ENCODE measurements around the gene MORN1.

MORN1 gene

DNA sequence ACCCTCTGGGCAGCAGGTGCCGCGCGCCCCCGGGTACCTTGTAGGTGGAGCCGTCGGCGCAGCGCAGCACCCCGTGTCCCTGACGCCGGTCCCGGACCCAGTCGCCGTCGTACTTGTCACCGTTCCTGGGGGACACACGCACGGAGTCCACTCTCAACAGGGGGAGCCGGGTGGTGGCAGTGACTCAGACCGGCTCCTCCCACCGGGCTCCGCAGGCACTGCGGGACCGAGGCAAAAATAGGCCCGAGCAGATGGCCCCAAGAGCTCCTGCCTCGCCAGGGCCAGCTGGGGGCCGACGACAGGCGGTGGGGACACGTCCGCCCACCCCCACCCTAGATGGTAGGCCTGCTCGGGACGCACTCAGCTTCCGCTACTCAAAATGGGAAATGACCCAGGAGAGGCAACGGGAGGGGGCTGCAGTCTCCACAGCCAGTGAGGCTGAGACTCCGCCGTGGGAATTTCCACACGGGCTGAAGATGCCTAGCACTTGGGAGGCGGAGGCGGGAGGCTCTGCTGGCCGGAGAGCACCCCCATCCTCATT lies 6.3 kb downstream of the MORN1 start:
- DNase-seq: no peak

DNA sequence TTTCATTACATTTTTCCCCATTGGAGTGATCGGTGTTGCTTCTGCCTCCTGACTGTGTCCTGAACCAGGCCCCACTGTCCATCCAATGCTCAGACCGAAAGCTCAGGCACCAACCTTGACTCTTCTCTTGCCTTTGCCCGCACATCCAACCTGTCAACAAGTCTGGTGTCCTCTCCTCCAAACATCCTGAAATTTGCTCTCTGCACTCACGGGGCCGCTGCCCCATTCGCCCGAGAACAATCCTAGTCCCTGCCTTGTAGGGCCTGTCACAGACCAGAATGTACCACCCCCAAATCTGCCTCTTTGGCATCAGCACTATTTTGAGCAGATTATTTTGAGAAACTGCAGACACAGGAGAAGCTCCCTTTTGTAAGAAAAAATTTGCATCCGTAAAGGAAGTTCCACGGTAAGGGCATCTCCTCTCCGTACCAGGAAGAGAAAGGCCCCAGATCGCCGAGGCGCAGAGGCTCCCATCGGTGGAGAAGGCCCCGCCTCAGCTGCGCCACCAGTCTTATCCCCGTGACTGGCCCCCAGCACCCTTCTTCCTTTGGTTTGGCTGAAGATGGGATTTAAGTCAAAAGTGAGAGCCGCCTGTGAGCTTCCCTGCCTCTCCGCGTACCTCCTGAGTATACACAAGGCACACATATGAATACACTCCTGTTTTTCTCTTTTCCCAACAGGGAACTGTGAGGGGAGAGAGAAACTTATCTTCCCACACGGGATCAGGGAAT lies 7.1 kb downstream of the MORN1 start:
- no peak for DNase-seq

DNA sequence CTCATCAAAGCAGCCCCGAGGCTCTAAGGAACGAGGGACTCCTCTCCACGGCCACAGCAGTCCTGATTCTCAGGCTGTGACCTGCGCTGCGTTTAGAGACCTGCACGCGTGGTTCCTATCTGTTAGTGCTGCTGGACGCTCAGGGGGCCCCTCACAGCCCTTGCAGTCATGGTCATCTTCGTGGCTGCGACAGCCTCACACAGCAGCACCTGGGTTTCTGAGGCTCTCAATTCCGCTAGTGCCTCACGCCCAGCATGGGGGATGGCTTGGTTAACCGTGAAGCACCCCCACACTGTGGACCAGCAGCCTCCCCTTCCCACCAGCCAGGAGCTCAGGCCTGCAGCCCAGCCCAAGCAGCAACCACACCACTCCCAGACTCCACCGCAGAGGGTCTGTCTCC lies 7.8 kb downstream of the MORN1 start:
- no peak for DNase-seq

DNA sequence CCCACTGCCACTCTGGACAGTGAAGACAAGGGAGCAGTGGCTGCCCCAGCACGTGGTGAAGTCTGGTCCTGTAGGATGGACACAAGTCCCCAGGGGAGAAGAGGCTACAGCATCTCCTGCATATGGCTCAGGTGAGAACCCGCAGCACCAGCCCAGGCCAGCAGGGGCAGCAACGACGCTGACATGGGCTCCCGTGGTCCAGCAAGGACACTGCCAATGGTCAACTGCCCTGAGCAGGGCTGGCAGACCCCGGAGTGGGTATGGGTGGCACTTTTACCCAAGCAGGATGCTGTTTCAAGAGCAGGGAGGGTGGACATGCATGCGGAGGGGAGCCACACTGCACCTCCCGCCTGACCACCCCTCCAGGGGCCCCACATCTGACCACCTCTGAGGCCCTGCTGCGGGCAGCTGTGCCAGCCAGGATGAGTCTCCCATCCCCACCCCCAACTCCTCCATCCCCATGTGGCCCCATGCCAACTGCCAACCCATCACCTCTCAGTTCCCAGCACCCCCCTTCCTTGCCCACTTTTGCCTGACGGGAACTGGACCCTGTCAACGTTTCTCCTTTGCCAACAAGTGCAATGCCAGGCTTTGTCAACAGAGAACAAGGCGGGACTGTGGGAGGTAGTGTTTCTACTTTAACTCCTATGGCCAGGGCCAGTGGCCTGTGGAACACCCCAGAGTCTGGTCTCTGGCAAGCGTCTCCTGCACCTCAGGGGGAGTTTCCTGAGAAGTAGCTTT lies 8.6 kb downstream of the MORN1 start:
- DNase-seq: no peak

DNA sequence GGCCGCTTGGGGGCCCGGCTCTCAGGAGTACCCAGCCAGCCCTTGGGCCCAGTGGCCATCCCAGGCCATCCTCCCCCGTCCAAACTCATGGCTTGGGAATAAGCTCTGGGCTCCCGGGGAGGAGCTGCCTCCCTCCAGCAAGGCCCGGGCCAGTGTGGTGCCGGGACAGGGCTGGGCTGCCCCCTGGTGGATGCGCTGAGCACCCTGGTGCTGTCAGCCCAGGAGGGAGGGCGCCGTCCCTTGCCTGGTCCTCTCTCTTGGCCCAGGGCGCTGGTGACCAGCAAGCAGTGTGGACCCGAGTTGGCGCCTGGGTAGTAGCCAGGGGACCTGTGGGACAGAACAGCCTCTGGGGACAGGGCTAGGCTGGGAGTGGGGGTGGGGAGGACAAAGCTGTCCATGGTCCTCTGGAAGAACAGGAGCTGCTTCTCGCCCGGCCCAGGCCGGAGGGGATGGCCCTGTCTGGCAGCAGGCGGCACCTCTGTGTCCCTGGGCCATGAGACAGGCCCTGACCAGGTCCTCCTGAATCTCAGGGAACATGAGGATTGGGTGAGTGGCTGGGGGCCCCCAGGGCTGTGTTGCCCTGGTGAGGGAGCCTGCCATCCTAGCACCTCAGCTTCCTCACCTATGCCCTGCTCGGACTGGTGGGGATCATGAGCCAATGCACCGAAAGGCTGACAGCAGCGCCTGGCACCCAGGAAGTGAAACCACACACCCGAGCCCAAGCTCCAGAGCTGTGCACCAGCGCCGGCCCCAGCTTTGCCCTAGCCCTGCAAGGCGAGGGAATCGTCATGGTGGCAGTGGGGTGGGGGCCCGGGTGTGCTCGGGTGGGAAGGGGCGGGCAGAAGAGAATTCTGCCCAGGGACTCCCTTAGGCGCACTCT lies 9.4 kb downstream of the MORN1 start:
- peak; percentile 18 for DNase-seq

DNA sequence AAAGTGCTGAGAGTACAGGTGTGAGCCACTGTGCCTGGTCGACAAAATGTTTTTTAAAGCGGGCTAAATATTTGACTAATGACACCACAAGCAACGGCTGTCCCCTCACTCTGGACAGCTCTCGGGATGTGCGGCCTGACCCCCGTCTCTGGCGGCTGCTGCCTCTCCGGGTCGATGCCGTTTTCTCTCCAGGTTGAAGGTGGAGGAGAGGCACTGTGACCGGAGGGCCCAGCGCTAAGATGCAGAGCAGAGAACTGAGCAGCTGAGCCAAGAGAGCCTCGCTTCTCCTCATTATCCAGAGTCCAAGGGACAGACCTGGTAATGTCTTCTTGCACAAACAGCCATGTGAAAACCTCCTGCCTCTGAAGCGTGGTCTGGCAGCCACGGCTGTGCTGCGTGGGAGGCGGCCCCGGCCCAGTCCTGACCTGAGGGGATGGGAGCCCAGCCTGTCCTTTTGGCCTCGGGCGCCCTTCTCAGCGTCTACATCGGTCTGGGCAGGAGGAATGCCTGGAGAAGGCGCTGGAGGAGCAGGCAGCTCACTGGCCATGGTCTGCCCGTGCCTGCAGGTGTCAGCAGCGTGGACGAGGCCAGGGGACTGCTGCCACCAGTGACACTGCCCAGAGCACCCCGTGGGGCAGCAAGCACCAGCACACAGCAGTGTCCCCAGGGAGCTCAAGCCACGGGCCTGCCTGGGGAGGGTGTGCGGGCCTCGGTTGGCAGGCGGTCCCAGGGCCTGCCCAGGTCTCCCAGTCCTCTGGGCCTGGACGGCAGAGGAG lies 10.3 kb downstream of the MORN1 start:
- no peak for DNase-seq

DNA sequence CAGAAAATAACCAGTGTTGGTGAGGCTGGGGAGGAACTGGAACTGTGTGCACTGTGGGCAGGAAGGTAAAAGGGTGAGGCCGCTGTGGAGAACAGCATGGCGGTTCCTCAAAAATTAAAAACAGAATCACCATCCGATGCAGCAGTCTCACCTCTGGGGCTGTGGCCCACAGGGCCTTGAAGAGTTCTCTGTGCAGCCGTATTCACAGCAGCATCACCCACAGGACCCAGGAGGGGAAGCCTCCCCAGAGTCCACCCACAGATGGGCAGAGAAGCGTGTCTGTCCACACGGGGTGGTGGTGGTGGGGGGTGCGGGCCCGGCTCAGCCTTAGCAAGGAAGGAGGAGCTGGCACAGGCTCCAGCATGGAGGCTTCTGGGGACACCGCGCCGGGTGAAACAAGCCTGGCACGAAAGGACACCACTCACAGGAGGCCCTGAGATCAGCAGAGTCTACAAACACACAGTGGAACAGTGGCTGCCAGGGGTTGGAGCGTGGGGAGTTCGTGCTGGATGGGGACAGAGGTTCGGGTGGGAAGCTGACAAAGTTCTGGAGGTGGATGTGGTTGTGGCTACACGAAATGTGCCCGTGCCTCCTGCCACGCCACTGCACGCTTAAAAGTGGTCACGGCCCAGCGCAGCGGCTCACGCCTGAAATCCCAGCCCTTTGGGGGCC lies 11.5 kb downstream of the MORN1 start:
- DNase-seq: no peak

DNA sequence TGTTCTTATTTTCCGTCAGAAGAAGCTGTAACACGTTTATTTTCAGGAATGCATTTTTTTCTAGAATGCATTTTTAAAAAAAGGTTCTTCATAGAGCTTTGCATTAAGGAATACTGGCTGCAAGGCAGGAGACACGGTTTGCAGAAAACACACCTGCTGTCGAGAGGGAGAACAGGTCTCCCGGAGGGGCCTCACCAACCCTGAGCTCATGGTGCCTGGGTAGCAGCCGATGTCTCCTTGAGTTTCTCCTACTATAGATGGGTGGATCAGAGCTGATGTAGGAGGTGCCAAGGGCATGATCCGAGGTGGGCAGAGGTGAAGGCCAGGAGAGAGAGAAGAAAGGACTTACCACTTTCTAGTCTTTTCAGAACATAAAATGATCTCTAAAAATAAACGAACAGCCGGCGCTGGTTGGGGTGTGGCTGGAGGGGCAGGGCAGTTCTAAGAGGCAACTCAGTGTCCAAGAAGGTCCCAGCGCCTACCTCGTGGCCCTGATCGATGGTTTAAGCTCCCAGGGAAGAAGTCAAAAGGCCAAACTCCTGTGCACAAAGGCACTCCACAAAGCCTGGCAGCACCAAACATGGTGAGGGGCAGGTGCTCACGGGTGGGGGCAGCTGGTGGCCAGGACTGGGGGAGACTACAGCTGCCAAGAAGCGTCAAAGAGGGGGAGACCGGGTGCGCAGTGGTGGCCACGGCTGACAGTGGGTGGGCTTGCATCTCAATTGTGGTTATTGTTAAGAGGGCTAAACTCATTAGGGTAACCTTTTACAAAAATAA lies 12.2 kb downstream of the MORN1 start:
- no peak for DNase-seq

DNA sequence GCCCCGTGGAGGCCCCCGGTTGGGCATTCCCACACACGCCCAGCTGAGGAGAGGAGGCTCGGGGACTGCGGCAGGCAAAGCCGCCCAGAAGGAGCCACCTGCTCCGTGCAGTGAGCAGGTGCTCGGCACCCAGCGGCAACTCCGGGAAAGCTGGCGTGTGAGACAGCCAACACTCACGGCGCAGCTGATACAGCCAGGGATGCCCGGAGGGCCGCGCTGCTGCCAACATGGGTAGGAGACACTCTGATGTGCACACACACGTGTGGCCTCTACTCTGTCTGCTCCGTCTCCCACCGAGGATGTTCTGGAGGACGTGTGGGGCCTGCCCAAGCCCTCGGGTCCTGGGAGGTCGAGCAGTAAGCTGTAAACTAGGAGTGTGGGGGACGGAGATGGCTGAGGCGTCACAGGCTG lies 12.9 kb downstream of the MORN1 start:
- DNase-seq: no peak

DNA sequence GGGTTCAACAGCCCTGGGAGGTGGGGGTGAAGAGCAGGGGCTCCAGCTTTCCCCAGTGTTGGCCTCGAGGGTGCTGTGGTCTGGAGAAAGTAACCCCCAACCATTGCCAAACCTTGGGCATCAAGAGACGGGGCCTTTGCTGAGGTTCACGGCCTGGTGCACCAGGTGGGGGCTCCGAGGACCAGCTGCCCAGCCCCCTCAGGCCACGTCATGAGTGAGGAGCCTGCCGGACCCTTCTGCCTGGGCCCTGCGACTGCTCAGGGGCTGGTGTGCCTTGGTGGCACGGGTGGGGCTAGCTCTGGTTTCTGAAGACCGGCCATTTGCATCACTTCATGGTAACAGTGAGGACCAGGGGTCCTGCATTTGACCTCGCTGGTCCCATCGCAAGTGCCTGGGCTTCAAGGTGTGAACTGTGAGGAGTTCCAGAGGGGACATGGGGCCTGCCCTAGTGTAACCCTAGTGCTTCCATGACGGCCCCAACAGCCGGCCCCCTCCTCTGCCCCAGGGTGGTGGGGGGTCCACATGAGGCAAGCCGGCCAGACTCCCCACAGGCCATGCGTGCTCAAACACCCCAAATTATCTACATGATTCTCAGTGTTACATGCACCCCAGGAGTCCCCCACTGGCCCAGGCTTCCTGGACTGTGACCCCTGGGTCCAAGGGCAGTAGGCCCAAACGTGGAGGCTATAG lies 13.5 kb downstream of the MORN1 start:
- no peak for DNase-seq

DNA sequence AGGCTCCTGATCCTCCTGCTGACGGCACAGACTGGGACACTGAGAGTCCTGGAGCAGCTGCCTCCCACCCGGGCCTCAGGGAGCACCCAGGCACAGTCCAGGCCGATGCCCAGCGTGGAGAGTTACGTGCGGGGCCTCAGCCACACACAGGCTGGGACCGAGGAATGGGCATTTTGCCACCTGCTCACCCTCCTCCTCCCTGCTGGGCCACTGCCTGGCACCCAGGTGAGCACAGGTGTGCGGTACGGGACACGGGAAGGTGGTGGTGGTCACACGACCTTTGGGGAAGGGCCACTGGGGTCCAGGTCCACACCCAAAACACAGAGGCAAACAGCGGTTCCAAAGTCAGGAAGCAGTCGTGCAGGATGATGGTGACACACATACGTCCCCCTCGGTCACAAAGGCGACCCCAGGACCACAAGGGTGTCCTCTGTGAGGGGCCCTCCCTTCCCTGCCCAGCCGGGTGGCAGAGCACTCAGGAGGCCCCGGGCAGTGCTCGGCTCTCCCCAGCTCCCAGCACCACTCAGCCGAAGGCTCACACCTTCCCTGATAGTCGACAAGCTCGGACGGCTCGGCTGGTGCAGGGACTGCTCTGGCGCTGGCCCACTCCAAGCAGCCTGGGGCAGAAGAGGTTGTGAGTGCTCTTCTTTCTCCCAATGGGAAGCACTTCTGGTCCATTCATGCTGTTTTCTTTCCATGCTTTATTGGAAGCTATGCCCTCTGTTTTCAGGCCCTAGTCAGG lies 14.3 kb downstream of the MORN1 start:
- no peak for DNase-seq

DNA sequence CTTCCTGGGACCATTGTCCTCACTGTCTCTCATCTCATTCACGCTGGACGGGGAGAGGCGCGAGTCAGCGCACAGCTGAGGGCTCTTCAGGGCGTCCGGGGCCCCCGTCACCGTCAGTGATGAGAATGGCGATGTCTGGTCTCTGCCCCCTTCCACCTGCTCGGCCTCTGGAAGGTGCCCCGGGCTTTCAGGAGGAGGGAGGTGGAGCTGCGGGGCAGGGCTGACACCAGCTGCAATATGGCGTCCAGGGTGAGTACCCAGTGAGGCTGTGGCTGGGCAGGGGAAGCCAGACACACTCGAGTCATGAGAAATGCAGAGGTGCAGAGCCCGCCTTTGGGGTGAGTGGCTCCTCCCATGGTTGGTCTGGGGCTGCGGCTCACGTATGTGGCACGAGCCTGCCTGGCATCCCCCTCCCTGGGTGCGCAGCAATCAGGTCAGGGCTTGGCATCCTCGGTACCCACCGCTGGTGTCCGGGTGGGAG lies 15.1 kb downstream of the MORN1 start:
- DNase-seq: no peak

DNA sequence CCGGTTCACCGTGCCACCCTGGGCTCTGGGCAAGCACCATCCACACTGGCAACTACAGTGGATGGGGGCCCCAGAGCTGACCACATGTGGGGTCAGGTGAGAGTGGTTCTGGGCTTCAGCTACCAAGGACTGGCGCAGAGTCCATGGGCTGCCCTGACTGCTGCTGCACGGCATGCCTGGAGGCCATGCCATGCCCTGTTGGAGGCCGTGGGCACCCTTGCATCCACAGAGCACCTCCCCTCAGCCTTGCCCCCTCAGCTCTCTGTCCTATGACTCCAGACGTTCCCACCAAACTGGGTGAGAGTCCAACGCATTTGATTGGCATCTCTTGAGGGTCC lies 15.5 kb downstream of the MORN1 start:
- no peak for DNase-seq

DNA sequence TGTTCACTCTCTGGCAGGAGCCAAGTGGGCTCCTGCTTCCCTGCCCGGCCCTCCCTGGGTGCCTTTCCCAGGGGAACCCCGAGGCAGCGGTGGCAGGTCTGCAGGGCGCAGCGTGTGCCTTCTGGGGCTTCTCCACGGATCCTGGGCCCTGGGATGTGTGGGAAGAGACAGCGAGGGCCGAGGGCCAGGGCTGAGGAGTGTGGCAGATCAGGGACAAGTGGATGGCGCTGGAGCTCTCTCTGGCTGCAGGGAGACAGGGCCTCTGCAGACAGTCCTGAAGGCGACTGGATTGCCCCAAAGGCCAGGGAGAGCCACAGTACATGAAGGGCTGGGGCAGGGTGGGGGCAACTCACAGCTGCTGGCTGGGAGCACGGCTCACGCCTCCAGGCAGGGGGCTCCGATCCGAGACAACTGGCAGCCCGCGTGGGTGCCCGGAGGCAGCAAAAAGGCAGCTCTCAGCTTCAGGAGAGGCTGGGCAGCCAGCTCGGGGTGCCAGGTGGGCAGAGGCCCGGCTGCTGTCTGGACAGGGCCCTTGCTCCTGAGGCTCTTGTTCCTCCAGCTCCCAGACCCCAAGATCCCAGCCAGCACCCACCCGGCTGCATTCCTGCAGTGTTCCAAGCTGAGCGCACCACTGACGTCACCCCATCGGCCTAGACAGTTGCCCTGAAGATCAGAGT lies 16.0 kb downstream of the MORN1 start:
- no peak for DNase-seq

DNA sequence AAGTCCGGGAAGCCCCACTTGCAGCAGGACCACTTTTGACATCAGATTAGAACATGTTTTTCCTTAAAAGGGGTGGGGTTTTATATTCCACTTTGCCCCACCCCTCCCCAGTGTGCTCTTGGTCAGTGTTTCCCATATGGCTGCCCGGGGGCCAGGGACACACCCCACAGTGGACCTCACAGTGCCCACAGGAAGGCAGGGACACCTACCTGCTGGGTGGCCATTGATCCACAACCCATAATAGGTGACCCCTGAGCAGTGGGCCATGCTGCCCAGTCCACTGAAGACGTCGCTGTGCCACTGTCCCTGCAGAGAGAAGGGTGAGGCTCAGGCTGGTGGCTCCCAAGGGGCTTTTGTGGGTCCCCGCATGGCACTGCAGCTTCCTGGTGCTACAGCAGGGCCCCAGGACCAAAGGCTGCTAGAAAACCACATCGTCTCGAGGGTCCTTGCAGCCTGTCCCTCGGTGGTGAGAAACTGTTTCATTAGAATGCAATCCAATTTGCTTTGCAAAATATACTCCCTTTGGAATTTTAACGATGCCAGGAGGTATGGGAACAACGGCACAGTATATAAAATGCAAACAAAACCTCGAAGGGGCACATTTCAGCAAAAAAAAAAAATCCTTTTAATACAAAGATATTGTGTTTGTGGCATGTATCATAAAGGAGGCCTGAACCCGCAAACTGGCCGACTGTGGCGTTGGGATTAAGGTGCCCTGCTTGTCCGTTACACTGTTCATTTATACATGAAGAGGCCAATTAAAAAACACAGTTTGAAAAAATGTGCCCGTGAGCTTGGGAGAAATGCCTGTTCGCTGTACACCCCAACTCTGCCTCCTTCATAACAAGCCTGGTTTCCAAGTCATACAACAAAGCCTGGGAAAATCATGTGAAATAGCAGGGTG lies 16.9 kb downstream of the MORN1 start:
- DNase-seq: no peak

DNA sequence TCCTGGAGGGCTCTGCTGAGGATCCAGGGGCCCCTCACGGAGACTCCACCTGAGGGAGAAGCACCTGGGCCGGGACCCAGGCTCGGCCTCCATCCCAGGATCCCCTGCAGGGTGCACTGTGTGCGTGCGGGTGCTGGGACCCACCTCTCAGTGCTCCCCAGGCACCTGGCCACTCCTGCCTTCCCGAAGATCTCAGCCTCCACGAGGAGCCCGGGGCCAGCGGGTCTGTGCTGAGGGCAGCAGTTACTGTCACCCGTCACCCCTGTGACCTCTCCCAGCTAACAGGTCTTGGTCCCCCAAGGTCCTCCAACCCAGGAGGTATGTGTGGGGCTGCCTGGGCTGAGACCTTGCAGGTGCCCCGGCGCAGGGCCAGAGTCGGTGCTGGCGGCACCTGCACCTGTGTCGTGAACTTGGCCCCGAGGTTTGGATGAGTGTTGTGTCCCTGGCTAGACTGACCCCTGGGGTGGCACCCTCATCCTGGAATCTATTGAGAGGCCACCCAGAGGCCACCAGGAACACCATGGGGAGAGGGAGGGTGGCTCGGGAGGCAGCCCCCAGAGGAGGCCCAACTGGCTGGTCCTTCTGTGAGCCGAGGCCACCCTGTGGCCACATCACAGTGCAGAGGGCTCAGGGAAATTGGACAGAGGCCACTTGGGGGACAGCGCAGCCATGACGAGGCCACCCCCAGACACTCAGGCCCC lies 17.7 kb downstream of the MORN1 start:
- no peak for DNase-seq

All from amniotic stem cell (primary cell).